Gastroesophageal sphincter (tissue), 4 donors: ENCODE data around the gene INTS7. TPM values are rescaled to one million over a fixed set of nuclear protein-coding genes. Genes with fewer than 3 reads are reported as not detected.
"Not testable (repeated sequence)": the region's sequence is repeated elsewhere in the genome, so short reads cannot be mapped to it uniquely, and the experiment has no call there.

Experiments used
- ATAC-seq: fragments of 150-250 bp; one replicate; pipeline ENCODE4 v1.9.1; 2016; ENCODE audit warnings: mild to moderate bottlenecking, moderate library complexity
- H3K27ac ChIP-seq, 4 donors: fragments of 200-600 bp; sonication (generic) in 3 of 4; 1 replicate in 3 of 4; 2 replicates in 1 of 4; pipeline ENCODE4 v1.5.1; 2016 to 2019
- H3K27me3 ChIP-seq: fragments of 200-600 bp; sonication (generic); one replicate; pipeline ENCODE4 v1.5.1; 2019
- H3K36me3 ChIP-seq, 2 donors: fragments of 200-600 bp; sonication (generic); one replicate each; pipeline ENCODE4 v1.5.1; 2019; ENCODE audit warnings: control low read depth in 1 of 2
- H3K4me1 ChIP-seq, 3 donors: fragments of 200-600 bp; sonication (generic); 1 replicate in 2 of 3; 2 replicates in 1 of 3; pipeline ENCODE4 v1.5.1; 2016 to 2019; ENCODE audit warnings: control low read depth in 2 of 3
- H3K4me3 ChIP-seq, 2 donors: fragments of 200-600 bp; sonication (generic); one replicate each; pipeline ENCODE4 v1.5.1; 2019; ENCODE audit warnings: mild to moderate bottlenecking in 1 of 2, moderate library complexity in 1 of 2
- H3K9me3 ChIP-seq, 3 donors: fragments of 200-600 bp; sonication (generic); one replicate each; pipeline ENCODE4 v1.5.1; 2017 to 2019; ENCODE audit warnings: control low read depth in 2 of 3
- EP300 ChIP-seq: sonication (generic); formaldehyde crosslinking; IDR thresholded peaks from one replicate; pipeline ENCODE4 v1.6.1; 2017; ENCODE audit warnings: antibody characterized with exemption, mild to moderate bottlenecking
- POLR2A ChIP-seq, 2 donors: fragments of 450-650 bp; IDR thresholded peaks; one replicate each; pipeline ENCODE4 v1.6.1; 2017; ENCODE audit warnings: antibody characterized with exemption in 2 of 2, mild to moderate bottlenecking in 2 of 2, moderate library complexity in 1 of 2
- POLR2AphosphoS5 ChIP-seq: sonication (generic); formaldehyde crosslinking; IDR thresholded peaks from one replicate; pipeline ENCODE4 v1.6.1; 2017; ENCODE audit warnings: antibody characterized with exemption
- WGBS, 2 donors: methylation state at CpG; one replicate each; pipeline ENCODE4 v1.1.5; 2018; ENCODE audit warnings: low coverage in 1 of 2; 5-methylcytosine and 5-hydroxymethylcytosine counted together
- total RNA-seq, 4 donors: library from RNA; depleted of rRNA; stranded (reverse); fragments of >200 nt; gene quantifications; one replicate each; pipeline ENCODE4 v1.1.0, GENCODE V29; 2016
- TF ChIP-seq, protein P1 (sequence below), 4 experiments: fragments of 200-600 bp in 2 of 4; fragments of 450-650 bp in 2 of 4; sonication (generic) in 1 of 4; IDR thresholded peaks; one replicate each; pipeline ENCODE4 v1.5.1; 2017 to 2019; ENCODE audit warnings: antibody characterized with exemption in 4 of 4, mild to moderate bottlenecking in 2 of 4, moderate library complexity in 2 of 4

Gene INTS7
- total RNA-seq, 4 donors from 2014 or later, result 6.1 to 14.2 (median 8.2) TPM

DNA sequence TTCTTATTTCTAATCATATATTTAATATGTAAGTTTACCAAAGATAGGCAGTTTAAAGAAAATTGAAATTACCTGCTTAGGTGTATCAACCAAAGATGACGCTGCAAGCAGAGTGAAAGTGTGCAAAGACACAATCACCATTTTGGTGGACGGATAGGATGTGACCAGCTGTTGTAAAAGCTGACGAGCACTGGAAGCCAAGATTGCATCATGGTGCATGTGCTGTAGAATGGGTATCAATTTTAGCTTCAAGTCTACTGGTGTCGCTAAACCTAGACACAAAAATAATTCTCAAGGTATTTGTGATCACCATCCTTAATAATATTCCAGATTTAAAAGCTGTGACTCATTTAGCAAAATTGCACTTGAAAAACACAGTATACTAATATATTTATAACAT, 28.2 kb downstream of the INTS7 start:
- Histone ChIP-seq H3K4me3 (no peak overlapping the region), H3K4me1 (peaks cover 0 to 3% (median 0%) of the 10 kb centered on the region in 3 donors), H3K36me3 (peaks cover 0 to 14% of the 10 kb centered on the region in 2 donors), H3K27ac (no peak overlapping the region), H3K27me3 (no peaks in the 10 kb centered on the region), H3K9me3 (no peaks in the 10 kb centered on the region)
- TF ChIP-seq EP300, result no peak
- no peak for TF ChIP-seq POLR2A (IDR thresholded peaks at IDR 0.05)
- 90 to 92% methylated on average over 4 of the region's 4 CpGs for WGBS, 2 donors
- no peak for ATAC-seq

DNA sequence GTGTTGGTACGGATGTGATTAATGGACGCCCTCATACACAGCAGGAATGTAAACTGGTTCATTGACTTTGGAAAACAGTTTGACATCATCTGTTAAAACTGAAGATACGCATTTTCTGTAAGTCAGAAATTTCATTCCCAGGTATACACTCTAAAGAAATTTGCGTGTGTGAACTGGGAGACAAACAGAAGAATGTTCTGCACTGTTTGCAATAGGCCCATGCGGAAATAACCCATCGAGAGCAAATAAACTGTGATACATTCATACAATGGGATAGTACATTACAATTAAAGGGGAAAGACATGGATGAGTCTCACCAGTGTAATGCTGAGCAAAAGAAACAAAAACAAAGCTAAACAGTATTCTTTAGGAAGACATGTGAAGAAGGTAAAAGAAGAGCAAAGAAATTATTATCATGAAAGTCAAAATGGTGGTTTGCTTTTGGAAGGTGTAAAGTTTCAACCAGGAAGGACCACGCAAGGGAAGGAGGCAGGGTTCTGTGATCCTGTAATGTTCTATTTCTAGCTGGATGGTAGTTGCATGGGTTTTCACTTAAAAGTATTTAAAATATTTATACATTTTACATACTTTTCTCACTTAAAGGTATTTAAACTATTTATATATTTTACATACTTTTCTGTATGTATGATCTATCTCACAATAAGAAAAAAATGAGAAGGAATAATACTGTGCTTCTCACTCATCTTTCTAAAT, 30.3 kb downstream of the INTS7 start:
- ATAC-seq, result no peak
- Histone ChIP-seq H3K4me3 (no peak overlapping the region), H3K27ac (no peak overlapping the region), H3K9me3 (no peaks in the 10 kb centered on the region), H3K27me3 (no peaks in the 10 kb centered on the region), H3K4me1 (no peaks in the 10 kb centered on the region), H3K36me3 (peaks cover 0 to 17% of the 10 kb centered on the region in 2 donors)
- TF ChIP-seq, protein P1, sequence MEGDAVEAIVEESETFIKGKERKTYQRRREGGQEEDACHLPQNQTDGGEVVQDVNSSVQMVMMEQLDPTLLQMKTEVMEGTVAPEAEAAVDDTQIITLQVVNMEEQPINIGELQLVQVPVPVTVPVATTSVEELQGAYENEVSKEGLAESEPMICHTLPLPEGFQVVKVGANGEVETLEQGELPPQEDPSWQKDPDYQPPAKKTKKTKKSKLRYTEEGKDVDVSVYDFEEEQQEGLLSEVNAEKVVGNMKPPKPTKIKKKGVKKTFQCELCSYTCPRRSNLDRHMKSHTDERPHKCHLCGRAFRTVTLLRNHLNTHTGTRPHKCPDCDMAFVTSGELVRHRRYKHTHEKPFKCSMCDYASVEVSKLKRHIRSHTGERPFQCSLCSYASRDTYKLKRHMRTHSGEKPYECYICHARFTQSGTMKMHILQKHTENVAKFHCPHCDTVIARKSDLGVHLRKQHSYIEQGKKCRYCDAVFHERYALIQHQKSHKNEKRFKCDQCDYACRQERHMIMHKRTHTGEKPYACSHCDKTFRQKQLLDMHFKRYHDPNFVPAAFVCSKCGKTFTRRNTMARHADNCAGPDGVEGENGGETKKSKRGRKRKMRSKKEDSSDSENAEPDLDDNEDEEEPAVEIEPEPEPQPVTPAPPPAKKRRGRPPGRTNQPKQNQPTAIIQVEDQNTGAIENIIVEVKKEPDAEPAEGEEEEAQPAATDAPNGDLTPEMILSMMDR (IDR thresholded peaks at IDR 0.05), result no peak
- TF ChIP-seq EP300 (no peak), POLR2AphosphoS5 (no peak), POLR2A (IDR thresholded peaks at IDR 0.05) (no peak)
- 83 to 89% methylated on average over 7 of the region's 7 CpGs for WGBS, 2 donors

DNA sequence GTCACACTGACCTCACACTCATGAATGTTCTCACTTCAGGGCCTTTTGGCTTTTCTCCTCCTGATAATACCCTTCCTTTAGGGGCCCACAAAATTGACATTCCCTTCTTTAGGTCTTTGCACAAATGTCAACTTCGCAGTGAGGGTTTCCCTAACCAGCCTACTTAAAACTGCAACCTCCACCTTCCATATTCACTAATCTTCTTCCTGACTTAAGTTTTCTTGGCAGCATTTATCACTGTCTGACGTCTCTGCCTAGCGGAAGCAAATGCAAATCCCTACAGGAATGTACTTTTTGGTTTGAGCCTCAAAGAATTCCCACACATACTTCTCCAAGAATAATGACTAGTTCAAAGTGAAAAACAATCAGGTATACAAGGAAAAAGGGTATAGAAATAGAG, 32.8 kb downstream of the INTS7 start:
- Histone ChIP-seq H3K27ac (no peak overlapping the region), H3K4me3 (no peak overlapping the region), H3K4me1 (no peaks in the 10 kb centered on the region), H3K9me3 (peaks cover 0 to 4% (median 0%) of the 10 kb centered on the region in 3 donors), H3K27me3 (no peaks in the 10 kb centered on the region), H3K36me3 (peaks cover 0 to 27% of the 10 kb centered on the region in 2 donors)
- 77 to 89% methylated on average over 3 of the region's 3 CpGs for WGBS, 2 donors
- TF ChIP-seq, protein P1 (IDR thresholded peaks at IDR 0.05), result no peak
- TF ChIP-seq EP300 (no peak), POLR2AphosphoS5 (no peak), POLR2A (IDR thresholded peaks at IDR 0.05) (no peak)
- ATAC-seq, result no peak

DNA sequence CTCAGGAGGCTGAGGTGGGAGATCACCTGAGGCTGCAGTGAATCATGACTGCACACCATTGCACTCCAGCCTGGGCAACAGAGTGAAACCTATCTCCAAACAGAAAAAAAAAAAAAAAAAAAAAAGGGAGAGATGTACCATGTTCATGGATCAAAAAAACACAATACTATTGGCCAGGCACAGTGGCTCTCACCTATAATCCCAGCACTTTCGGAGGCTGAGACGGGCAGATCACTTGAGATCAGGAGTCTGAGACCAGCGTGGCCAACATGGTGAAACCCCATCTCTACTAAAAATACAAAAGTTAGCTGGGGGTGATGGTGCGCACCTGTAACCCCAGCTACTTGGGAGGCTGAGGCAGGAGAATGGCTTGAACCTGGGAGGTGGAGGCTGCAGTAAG, 37.9 kb downstream of the INTS7 start:
- H3K27me3 ChIP-seq, H3K4me1 ChIP-seq, H3K4me3 ChIP-seq, ATAC-seq, H3K27ac ChIP-seq: not testable (repeated sequence)
- peaks cover 0 to 33% of the 10 kb centered on the region in 2 donors for H3K36me3 ChIP-seq
- 94% methylated on average over 4 of the region's 4 CpGs; no CpG with 5 or more reads in 1 of the 2 donors for WGBS, 2 donors
- peaks cover 0 to 10% (median 0%) of the 10 kb centered on the region in 3 donors for H3K9me3 ChIP-seq

DNA sequence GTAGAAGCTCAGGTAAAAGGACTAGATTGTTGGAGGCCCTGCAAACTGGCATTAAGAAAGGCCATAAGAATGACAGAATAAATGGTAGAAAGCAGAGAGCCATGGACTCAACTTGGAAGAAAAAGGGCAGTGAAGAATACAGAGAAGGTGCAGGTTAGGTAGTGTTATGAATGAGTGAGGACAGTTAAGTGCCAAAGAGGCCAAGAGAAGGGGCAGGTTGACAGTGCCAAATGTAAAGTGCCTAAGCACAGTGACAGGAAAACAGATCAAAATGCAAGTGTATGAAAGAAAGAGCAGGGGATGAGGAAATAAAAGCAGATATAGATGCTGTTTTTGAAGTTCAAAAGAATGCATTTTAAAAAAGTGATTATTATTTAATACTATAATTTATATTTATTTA, 43.7 kb downstream of the INTS7 start:
- TF ChIP-seq EP300 (no peak), POLR2AphosphoS5 (no peak), POLR2A (IDR thresholded peaks at IDR 0.05) (no peak)
- TF ChIP-seq, protein P1 (IDR thresholded peaks at IDR 0.05), result no peak
- H3K27me3 ChIP-seq, result no peaks in the 10 kb centered on the region
- no peaks in the 10 kb centered on the region for H3K4me1 ChIP-seq
- no peaks in the 10 kb centered on the region for H3K9me3 ChIP-seq
- peaks cover 0 to 23% of the 10 kb centered on the region in 2 donors for H3K36me3 ChIP-seq
- H3K4me3 ChIP-seq, result no peak overlapping the region
- H3K27ac ChIP-seq, result no peak overlapping the region
- no peak for ATAC-seq

DNA sequence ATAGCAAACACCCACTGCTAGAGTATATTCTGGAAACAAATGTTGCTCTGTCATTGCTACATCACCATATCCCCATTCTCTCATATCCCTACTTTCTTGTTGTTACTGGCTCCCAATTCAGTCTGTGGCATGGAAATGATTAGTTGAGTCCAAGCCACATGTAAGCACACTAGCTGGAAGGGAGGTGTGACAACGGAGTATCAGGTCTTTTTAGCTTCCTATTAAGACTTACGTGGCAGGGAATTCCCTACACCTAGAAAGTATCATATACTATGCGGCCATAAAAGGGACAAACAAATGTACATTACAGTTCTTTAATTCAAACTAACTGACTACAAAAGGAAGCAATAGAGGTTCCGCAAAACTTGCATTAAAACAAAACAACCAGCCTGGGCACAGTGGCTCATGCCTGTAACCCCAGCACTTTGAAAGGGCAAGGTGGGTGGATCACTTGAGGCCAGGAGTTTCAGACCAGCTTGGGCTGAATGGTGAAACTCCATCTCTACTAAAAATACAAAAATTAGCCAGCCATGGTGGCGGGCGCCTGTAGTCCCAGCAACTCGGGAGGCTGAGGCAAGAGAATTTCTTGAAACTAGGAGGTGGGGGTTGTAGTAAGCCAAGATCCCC, 48.6 kb downstream of the INTS7 start:
- 90 to 93% methylated on average over 3 to 7 of the region's 7 CpGs for whole genome bisulfite sequencing, 2 donors
- Histone ChIP-seq H3K9me3 (no peaks in the 10 kb centered on the region), H3K27ac (no peak overlapping the region), H3K4me3 (no peak overlapping the region), H3K27me3 (no peaks in the 10 kb centered on the region), H3K4me1 (no peaks in the 10 kb centered on the region), H3K36me3 (peaks cover 0 to 31% of the 10 kb centered on the region in 2 donors)
- TF ChIP-seq POLR2AphosphoS5 (no peak), EP300 (no peak)
- ATAC-seq, result no peak
